HG02943 (cell line): ENCODE results near the gene PLRG1.

ENCODE experiments used
- ATAC-seq: cut with Tn5 transposase; IDR thresholded peaks from one replicate; pipeline ENCODE4 v1.9.1; 2021; ENCODE audit warnings: mild to moderate bottlenecking, low read depth, moderate library complexity; ENCODE audit not compliant: unreplicated experiment

PLRG1 gene

GRCh38 chr4:154577324-154577723 lies 27.1 kb upstream of the PLRG1 start:
- no peak for ATAC-seq

GRCh38 chr4:154574311-154574710 lies 24.1 kb upstream of the PLRG1 start:
- ATAC-seq = no peak

GRCh38 chr4:154573190-154573870 lies 23.1 kb upstream of the PLRG1 start:
- no peak for ATAC-seq

- ATAC-seq = no peak
These were observed 19.4 kb upstream of the PLRG1 start for GRCh38 chr4:154569584-154569983.

GRCh38 chr4:154569028-154569427 lies 18.8 kb upstream of the PLRG1 start:
- ATAC-seq = no peak

- no peak for ATAC-seq
These were observed 16.5 kb upstream of the PLRG1 start for GRCh38 chr4:154566639-154567204.

- no peak for ATAC-seq
These were observed 15.5 kb upstream of the PLRG1 start for GRCh38 chr4:154565704-154566103.

- no peak for ATAC-seq
These were observed 14.1 kb upstream of the PLRG1 start for GRCh38 chr4:154564311-154564710.

GRCh38 chr4:154562697-154563254 lies 12.6 kb upstream of the PLRG1 start, which contains the start of gene FGB:
Gene FGB, plus strand, starts transcription at chr4:154563011. Its CDS starts 8 bp downstream, at chr4:154563019.
- no peak for ATAC-seq

- ATAC-seq = no peak
These were observed 10.6 kb upstream of the PLRG1 start for GRCh38 chr4:154560824-154561231.

- no peak for ATAC-seq
These were observed 10.2 kb upstream of the PLRG1 start for GRCh38 chr4:154560419-154560801.

GRCh38 chr4:154559494-154560418 lies 9.6 kb upstream of the PLRG1 start:
- peak; percentile 70 for ATAC-seq

- no peak for ATAC-seq
These were observed 8.9 kb upstream of the PLRG1 start for GRCh38 chr4:154559141-154559493.

- peak; percentile 55 for ATAC-seq
These were observed 1.9 kb upstream of the PLRG1 start for GRCh38 chr4:154551872-154552686.

- ATAC-seq = no peak
These were observed 4.5 kb downstream of the PLRG1 start for GRCh38 chr4:154545689-154546088.

GRCh38 chr4:154542271-154542879 lies 7.8 kb downstream of the PLRG1 start:
- ATAC-seq = no peak

GRCh38 chr4:154534296-154534695 lies 15.9 kb downstream of the PLRG1 start:
- ATAC-seq = no peak

- ATAC-seq = no peak
These were observed 20.3 kb downstream of the PLRG1 start for GRCh38 chr4:154529728-154530519.

GRCh38 chr4:154528869-154529268 lies 21.3 kb downstream of the PLRG1 start:
- ATAC-seq = no peak
